GM21447 (cell line): ENCODE measurements around the gene ASTL.

Experiments
- ATAC-seq: cut with Tn5 transposase; IDR thresholded peaks from one replicate; pipeline ENCODE4 v1.9.1; 2021; ENCODE audit not compliant: unreplicated experiment

Gene ASTL

GRCh38 chr2:96159084-96159830, 21.0 kb upstream of the ASTL start:
- no peak for ATAC-seq

- ATAC-seq, result no peak
Observed at GRCh38 chr2:96158554-96158940, 20.2 kb upstream of the ASTL start.

GRCh38 chr2:96157649-96158553, 19.6 kb upstream of the ASTL start:
- ATAC-seq, result peak; percentile 59

- ATAC-seq, result peak; percentile 44
Observed at GRCh38 chr2:96156926-96157648, 18.8 kb upstream of the ASTL start.

GRCh38 chr2:96156011-96156820, 17.9 kb upstream of the ASTL start:
- ATAC-seq, result no peak

- ATAC-seq, result no peak
Observed at GRCh38 chr2:96154506-96155380, 16.4 kb upstream of the ASTL start.

GRCh38 chr2:96153991-96154431, 15.7 kb upstream of the ASTL start:
- ATAC-seq, result no peak

GRCh38 chr2:96153291-96153713, 15.0 kb upstream of the ASTL start:
- ATAC-seq, result no peak

- no peak for ATAC-seq
Observed at GRCh38 chr2:96152304-96153161, 14.2 kb upstream of the ASTL start.

- no peak for ATAC-seq
Observed at GRCh38 chr2:96151595-96152303, 13.4 kb upstream of the ASTL start.

- no peak for ATAC-seq
Observed at GRCh38 chr2:96150791-96151594, 12.7 kb upstream of the ASTL start.

- ATAC-seq, result no peak
Observed at GRCh38 chr2:96150007-96150640, 11.8 kb upstream of the ASTL start.

GRCh38 chr2:96148410-96149217, 10.3 kb upstream of the ASTL start:
- peak; percentile 44 for ATAC-seq

- ATAC-seq, result no peak
Observed at GRCh38 chr2:96147593-96148201, 9.4 kb upstream of the ASTL start.

- no peak for ATAC-seq
Observed at GRCh38 chr2:96146881-96147592, 8.7 kb upstream of the ASTL start.
